Left renal cortex interstitium (tissue), 4 donors: ENCODE measurements around the gene LTO1. TPM values are rescaled to one million over a fixed set of nuclear protein-coding genes. Genes with fewer than 3 reads are reported as not detected.
A peak's percentile ranks its signal among the peaks of the same experiment; 100 is the strongest.
"Not testable (repeated sequence)": the region's sequence is repeated elsewhere in the genome, so short reads cannot be mapped to it uniquely, and the experiment has no call there.

ENCODE experiments used
- DNase-seq, 4 donors: peaks; one replicate each; pipeline ENCODE4 v3.0.0-alpha.2; 2013; ENCODE audit warnings: low read depth in 4 of 4, low spot score in 2 of 4, missing footprints in 1 of 4
- polyA plus RNA-seq, 4 donors: library from polyadenylated mRNA; unstranded; fragments of 120-200 nt; gene quantifications; one replicate each; pipeline ENCODE4 v1.2.1, GENCODE V29; 2013; ENCODE audit not compliant: insufficient read length in 4 of 4

Gene LTO1
- polyA plus RNA-seq, 4 donors, result 18.7 to 35.7 (median 30.0) TPM

DNA sequence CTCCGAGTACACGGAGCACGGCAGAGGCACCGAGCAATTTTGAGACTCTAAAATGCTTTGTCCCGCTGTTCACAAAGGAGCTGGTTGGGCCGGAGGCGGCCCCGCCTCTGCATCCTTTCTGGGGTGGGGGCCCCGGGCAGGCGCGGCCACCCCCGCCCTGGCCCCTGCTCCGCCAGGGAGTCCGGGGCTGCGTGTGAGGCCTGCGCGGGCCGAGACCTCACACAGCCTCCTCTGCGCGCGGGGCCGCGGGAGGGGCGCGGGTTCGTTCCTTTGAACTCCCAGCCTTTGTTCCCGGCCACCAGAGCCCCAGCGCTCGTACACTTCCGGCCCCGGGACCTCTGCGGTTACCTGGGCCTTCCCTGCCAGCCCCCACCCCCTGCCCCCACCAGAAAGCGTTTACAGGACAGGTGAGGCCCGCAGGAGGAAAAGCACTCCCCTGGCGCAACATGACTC lies 27.1 kb upstream of the LTO1 start:
- DNase-seq, result no peak

GRCh38 chr11:69700278-69701140 lies 25.4 kb upstream of the LTO1 start:
- DNase-seq, result peak in 1 of 4 donors; percentile 56

DNA sequence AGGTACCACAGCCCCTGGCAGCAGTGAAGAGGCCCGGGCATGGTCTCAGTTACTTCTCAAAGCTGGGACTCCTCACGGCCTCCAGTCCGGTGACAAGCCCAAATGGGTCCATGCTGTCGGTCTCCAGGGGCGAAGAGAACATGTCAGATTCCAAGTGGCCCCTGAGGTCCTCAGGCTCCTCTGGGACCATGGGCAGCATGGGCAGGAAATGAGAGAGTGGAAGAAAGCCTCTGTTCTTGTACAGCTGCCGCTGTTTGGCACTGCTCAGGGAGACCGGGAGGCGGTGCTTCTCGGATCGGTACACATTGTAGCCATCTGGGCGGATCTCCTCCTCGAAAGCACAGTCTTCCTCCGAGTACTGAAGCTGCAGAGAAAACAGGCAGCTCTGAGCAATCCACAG lies 24.1 kb upstream of the LTO1 start:
- no peak for DNase-seq

DNA sequence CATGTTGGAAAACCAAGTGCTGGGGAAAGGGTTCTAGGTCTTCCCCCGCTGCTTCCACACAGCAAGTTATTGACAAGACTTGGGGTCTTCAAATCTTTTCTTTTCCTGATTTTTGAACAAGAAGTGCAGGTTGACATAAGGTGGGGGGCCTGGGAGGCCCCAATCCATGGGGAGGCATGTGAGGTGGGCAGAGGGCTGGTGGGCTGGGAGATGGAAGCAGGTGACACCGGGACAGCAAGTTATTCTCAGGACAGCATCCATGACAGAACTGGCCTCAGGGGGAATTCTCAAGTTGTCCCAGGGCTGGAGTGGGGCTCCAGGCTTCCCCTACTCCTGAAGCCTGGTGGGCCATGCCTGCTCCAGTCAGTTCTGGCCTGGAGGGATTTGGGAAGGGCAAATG lies 23.2 kb upstream of the LTO1 start:
- no peak for DNase-seq

DNA sequence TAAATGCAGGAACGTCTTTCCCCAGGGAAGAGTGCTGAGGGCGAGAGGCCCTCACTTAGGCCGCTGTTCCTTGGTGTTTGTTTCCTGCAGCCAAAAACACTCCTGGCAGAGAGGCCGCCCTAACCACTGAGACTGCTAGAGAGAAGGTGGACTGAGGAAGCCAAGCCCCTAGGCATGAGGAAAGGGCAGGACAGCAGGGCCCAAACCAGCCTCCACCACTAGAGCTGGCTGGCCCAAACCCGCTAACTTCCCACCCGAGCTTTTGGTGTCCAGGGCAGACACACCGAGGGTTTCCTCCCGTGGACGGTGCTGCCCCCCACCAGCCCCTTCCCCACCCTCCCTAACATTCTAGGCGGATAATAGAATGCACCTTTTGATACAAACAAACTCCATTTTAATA lies 22.7 kb upstream of the LTO1 start:
- DNase-seq, result no peak

- DNase-seq, result no peak
Observed at GRCh38 chr11:69697469-69697843, 22.3 kb upstream of the LTO1 start.

DNA sequence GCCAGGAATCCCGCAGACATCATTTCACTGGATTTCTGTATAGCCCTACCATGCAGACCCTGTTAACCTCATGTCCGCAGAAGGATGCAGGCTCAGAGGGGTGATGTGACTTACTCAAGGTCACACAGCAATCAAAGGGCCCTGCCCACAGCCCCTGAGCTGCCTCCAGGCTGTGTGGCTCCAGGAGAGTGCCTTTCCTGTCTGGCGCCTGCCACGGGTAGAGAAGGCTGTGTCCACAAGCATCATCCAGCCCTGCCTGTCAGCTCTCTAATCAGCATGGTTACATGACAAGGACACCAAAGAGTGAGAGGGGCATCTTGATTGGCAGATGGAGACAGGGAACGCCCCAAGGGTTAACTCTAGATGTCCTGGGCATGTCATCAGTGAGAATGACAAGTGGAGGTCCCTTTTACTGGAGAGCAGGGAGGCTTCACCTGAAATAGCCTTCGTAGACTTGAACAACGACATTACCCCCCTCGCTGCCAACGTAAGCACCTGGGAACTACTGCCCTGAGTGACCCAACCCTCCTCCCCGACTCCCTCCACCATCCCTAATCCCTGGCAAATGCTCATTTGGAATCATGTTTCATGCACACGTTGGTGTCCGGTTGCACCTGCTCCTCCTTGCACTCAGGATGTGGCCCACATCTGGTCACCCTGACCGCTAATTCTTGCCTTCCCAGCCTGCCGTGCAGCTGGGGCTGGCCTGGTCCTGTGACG lies 21.8 kb upstream of the LTO1 start:
- no peak for DNase-seq

GRCh38 chr11:69695995-69696394 lies 20.8 kb upstream of the LTO1 start:
- DNase-seq, result not testable (repeated sequence)

DNA sequence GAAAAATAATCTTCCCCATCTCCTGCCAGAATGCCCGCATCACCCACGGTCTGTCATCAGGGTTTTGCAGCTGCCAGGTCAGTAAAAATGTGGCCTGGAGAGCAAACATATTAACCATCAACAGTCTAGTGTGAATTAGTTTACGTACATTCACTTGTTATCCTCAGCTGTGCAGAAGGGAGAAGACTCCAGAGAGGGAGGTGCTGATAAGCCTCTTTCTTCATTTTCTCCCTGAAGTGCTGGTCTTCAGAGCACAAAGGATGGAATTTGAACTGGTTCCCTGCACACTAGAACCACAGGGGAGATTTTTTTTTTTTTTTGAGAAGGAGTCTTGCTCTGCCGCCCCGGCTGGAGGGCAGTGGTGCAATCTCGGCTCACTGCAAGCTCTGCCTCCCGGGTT lies 20.4 kb upstream of the LTO1 start:
- DNase-seq, result no peak

DNA sequence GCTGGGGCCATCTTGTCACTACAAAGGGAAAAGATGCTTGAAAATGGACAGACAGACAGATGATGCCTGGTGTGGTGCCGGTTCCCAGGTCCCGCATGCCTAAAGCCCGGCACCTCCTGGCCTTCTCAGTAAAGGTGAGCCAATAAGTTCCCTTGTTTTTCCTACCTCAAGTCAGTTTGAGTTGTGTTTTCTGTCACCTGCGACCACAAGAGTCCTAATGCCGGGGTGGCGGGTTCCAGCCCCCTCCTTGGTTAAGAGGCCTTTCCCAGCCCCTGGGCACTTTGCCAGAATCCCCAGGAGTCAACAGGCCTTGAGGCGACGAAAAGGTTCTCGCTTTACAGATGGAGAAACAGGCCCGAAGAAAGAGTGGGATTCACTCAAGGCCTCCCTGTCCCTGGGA lies 19.6 kb upstream of the LTO1 start:
- no peak for DNase-seq

DNA sequence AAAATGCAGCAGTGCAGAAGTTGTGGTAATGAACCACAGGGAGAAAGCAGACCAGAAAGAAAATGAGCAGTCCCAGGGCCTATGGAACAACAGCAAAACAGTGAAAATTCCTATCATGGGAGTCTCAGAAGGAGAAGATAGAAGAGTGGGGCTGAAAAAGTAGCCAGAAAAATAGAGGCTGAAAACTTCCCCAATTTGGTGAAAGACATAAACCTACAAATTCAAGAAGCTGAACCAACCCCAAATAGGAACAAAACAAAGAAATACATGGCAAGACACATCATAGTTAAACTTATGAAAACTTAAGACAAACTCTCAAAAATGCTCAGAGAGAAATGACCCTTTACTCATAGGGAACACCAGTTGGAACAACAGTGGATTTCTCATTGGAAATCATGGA lies 17.3 kb upstream of the LTO1 start:
- no peak for DNase-seq

DNA sequence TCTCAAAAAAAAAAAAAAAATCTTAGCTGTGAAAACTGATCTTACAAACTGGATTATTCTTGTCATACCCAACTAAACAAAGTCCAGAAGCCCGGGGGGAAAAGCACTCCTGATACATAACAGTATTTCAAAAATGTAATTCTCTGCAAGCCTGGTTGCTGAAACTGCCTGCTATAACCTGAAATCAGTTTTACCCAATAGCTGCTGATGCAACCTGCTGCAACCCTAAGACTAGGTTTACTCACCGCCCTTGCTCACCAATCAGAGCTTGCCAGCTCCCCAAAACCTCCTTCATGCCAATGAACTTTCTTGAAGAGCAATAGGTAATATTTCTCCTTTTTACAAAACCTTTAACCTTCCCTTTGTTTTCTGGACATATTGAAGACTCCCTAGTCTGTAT lies 16.3 kb upstream of the LTO1 start:
- DNase-seq, result no peak

DNA sequence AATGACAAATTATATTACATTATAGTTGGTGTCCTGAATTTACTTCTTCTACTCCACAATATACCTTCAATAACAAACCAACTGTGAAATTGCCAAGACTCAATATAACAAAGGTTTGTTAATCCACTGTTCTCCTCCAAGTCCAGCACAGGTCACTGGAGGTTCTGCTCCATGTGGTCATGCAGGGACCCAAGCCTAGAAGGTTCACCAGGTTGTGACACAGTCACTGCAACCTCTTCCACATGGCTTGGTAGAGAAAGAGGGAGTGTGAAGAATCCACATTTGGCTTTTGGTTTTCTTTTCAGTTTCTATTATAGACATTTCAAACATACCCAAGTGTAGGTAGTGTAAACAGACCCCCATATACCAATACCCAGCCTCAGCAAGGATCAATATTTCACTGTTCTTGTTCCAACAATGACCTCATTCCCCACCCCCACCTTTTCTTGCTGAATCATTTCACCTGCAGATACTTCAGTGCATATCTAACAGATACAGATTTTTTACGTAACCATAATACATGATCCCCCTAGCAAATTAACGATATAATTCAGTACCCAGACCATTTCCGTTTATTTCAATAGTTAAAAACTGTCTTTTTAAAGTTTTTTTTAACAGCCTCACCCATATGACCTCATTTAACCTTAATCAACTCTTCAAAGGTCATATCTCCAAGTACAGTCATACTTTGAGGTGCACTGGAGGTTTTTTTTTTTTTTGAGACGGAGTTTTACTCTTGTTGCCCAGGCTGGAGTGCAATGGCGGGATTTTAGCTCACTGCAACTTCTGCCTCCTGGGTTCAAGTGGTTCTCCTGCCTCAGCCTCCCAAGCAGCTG lies 14.5 kb upstream of the LTO1 start:
- no peak for DNase-seq

GRCh38 chr11:69687969-69688771 lies 13.0 kb upstream of the LTO1 start:
- DNase-seq, result not testable (repeated sequence)

DNA sequence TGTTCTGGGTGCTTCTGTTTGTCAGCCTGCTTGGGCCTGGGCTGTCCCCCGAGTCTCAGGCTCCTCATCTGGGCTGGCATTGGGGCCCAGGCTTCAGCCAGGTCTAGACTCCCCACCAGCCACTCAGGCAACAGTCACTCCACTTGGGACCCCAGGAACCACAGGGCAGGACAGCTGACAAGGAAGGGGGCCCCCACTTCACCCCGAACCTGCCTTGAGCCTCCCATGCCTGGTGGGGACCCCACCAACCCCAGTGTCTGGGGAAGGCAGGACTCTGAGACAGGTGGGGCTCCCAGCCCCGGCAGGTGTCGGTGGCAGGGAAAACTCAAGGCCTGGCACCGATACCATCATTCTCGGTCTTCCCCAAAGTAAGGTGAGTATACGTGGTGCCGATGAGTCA lies 11.7 kb upstream of the LTO1 start:
- DNase-seq, result no peak

- DNase-seq, result no peak
Observed at GRCh38 chr11:69686452-69686851, 11.3 kb upstream of the LTO1 start.

GRCh38 chr11:69685348-69685747 lies 10.2 kb upstream of the LTO1 start:
- DNase-seq, result no peak

- DNase-seq, result no peak
Observed at GRCh38 chr11:69684651-69685050, 9.5 kb upstream of the LTO1 start.

GRCh38 chr11:69683764-69684333 lies 8.7 kb upstream of the LTO1 start:
- DNase-seq, result no peak
